Endothelial cell of umbilical vein (primary cell): ENCODE data around the gene APOL5. TPM values are rescaled to one million over a fixed set of nuclear protein-coding genes. Genes with fewer than 3 reads are reported as not detected.

Source experiments
- BruUV-seq: library from RNA; stranded (reverse); fragments of 400-500 nt; replicated peaks from 2 replicates; lab custom pipeline; 2021; lab: Mats Ljungman, UMichigan
- CTCF ChIA-PET: fragments of 300-600, 350-600 bp; sonication (Branson Sonifier 250); formaldehyde crosslinking; loops from one replicate; lab custom pipeline; 2021; ENCODE audit warnings: antibody characterized with exemption, inconsistent platforms; lab: Charles Lee
- POLR2A ChIA-PET: fragments of 300-600, 350-600 bp; sonication (Branson Sonifier 250); formaldehyde crosslinking; loops from one replicate; lab custom pipeline; 2021; ENCODE audit warnings: antibody characterized with exemption, inconsistent platforms; lab: Charles Lee
- DNase-seq: peaks from one replicate; pipeline ENCODE4 v3.0.0-alpha.2; 2011; ENCODE audit warnings: low read depth, low spot score
- FAIRE-seq: peaks from 2 replicates; lab custom pipeline; 2011; peaks lifted over from hg19 to GRCh38; lab: Jason Lieb, UNC
- H2AFZ ChIP-seq: 2 replicates; pipeline ENCODE4 v1.6.0; 2012; ENCODE audit warnings: low read depth, low read length, control low read depth, inconsistent platforms
- H3K27ac ChIP-seq: 2 replicates; pipeline ENCODE4 v1.5.1; 2011; ENCODE audit warnings: low read depth, mild to moderate bottlenecking, control low read depth, low read length, moderate library complexity; ENCODE audit not compliant: insufficient read depth
- H3K27me3 ChIP-seq, 2 experiments: 2 replicates each; pipeline versions ENCODE4 v1.6.0 to v1.6.1; 2011; ENCODE audit warnings: low read length in 2 of 2, mixed read lengths in 1 of 2; ENCODE audit not compliant: control insufficient read depth in 2 of 2, insufficient read depth in 2 of 2
- H3K36me3 ChIP-seq, 2 experiments: 2 replicates in 1 of 2; 3 replicates in 1 of 2; pipeline ENCODE4 v1.5.1; 2011; ENCODE audit warnings: low read length in 2 of 2, mild to moderate bottlenecking in 1 of 2, moderate library complexity in 1 of 2; ENCODE audit not compliant: control insufficient read depth in 2 of 2, insufficient read depth in 2 of 2; ENCODE audit errors: extremely low read depth in 1 of 2
- H3K4me1 ChIP-seq: 3 replicates; pipeline ENCODE4 v1.5.1; 2011; ENCODE audit warnings: mild to moderate bottlenecking, low read length; ENCODE audit not compliant: control insufficient read depth, insufficient read depth; ENCODE audit errors: extremely low read depth
- H3K4me2 ChIP-seq: 2 replicates; pipeline ENCODE4 v1.6.1; 2011; ENCODE audit warnings: low read length, control low read depth, mixed read lengths; ENCODE audit not compliant: insufficient read depth
- H3K4me3 ChIP-seq, 3 experiments: fragments of 200-600 bp in 1 of 3; sonication (generic), shearing (Covaris generic) in 1 of 3; replicated peaks in 1 of 3; 2 replicates each; pipeline ENCODE4 v1.5.1; 2011 to 2016; ENCODE audit warnings: control low read depth in 3 of 3, low read length in 3 of 3, mild to moderate bottlenecking in 2 of 3, inconsistent platforms in 1 of 3, low read depth in 1 of 3, moderate library complexity in 1 of 3; ENCODE audit not compliant: insufficient read depth in 1 of 3
- H3K79me2 ChIP-seq: 2 replicates; pipeline ENCODE4 v1.6.0; 2012; ENCODE audit warnings: low read length, inconsistent platforms; ENCODE audit not compliant: control insufficient read depth, insufficient read depth
- H3K9ac ChIP-seq: replicated peaks from 2 replicates; pipeline ENCODE3; 2011; ENCODE audit warnings: low read length, control low read depth; ENCODE audit not compliant: insufficient read depth; ENCODE audit errors: extremely low read depth
- H3K9me1 ChIP-seq: replicated peaks from 3 replicates; pipeline ENCODE4 v1.6.0; 2011; ENCODE audit warnings: mild to moderate bottlenecking, low read length; ENCODE audit not compliant: control insufficient read depth, insufficient read depth; ENCODE audit errors: extremely low read depth
- H3K9me3 ChIP-seq: replicated peaks from 2 replicates; pipeline ENCODE4 v1.5.1; 2012; ENCODE audit warnings: low read length, inconsistent platforms; ENCODE audit not compliant: control insufficient read depth, insufficient read depth
- H4K20me1 ChIP-seq: replicated peaks from 2 replicates; pipeline ENCODE3; 2011; ENCODE audit warnings: mild to moderate bottlenecking, low read length; ENCODE audit not compliant: control insufficient read depth, insufficient read depth; ENCODE audit errors: extremely low read depth
- EZH2 ChIP-seq: IDR thresholded peaks from 2 replicates; pipeline ENCODE4 v1.6.1; 2012; ENCODE audit warnings: borderline replicate concordance, low read depth, mild to moderate bottlenecking, moderate library complexity, low read length, inconsistent platforms; ENCODE audit not compliant: severe bottlenecking
- FOS ChIP-seq: IDR thresholded peaks from 2 replicates; pipeline ENCODE4 v1.6.1; 2011; ENCODE audit warnings: mild to moderate bottlenecking, low read length, moderate library complexity, borderline replicate concordance; ENCODE audit not compliant: insufficient read depth
- GATA2 ChIP-seq: IDR thresholded peaks from 2 replicates; pipeline ENCODE4 v1.7.0; 2011; ENCODE audit warnings: low read depth, mild to moderate bottlenecking, moderate library complexity, mixed read lengths, low read length; ENCODE audit not compliant: insufficient read length, insufficient read depth
- JUN ChIP-seq: IDR thresholded peaks from 2 replicates; pipeline ENCODE4 v1.6.1; 2011; ENCODE audit warnings: borderline replicate concordance, low read depth; ENCODE audit not compliant: insufficient read length, insufficient read depth
- MYC ChIP-seq: IDR thresholded peaks from one replicate; pipeline ENCODE4 v1.6.1; 2011; ENCODE audit warnings: mild to moderate bottlenecking, low read depth, low read length
- POLR2A ChIP-seq: IDR thresholded peaks from 2 replicates; pipeline ENCODE4 v1.6.1; 2012; ENCODE audit warnings: low read depth, mild to moderate bottlenecking, control low read depth, low read length
- POLR2AphosphoS5 ChIP-seq: IDR thresholded peaks from 2 replicates; pipeline ENCODE4 v1.6.1; 2012; ENCODE audit warnings: low read depth, mild to moderate bottlenecking, control low read depth, low read length, moderate library complexity; ENCODE audit not compliant: insufficient read depth
- dilution Hi-C: fragments of 300-500 bp; cut with MboI; formaldehyde crosslinking; loops from one replicate; pipeline ENCODE4 v1.15.0; 2019; ENCODE audit warnings: low sequenced_read_pairs; ENCODE audit not compliant: extremely low pct_ligation_motif_present
- intact Hi-C: fragments of 100-400 bp; cut with micrococcal nuclease; formaldehyde crosslinking; loops from one replicate; pipeline ENCODE4 v1.10.0; 2022
- polyA plus RNA-seq, 4 experiments: library from polyadenylated mRNA; depleted of rRNA in 3 of 4; stranded (reverse) in 3 of 4; unstranded in 1 of 4; fragments of >200 nt; gene quantifications; 2 replicates each; pipeline versions ENCODE4 v1.2.1 to v1.2.3, GENCODE V29; 2011 to 2012; ENCODE audit warnings: missing spikeins in 1 of 4
- total RNA-seq: library from RNA; stranded (reverse); gene quantifications from 2 replicates; pipeline ENCODE4 v1.2.3, GENCODE V29; 2021
- TF ChIP-seq, protein P1 (sequence below), 2 donors: IDR thresholded peaks; 1 replicate in 1 of 2; 2 replicates in 1 of 2; pipeline ENCODE4 v1.5.1; 2011; ENCODE audit warnings: low read length in 2 of 2, mild to moderate bottlenecking in 2 of 2, moderate library complexity in 2 of 2, control low read depth in 1 of 2, inconsistent platforms in 1 of 2, low read depth in 1 of 2; ENCODE audit not compliant: insufficient read depth in 1 of 2; ENCODE audit errors: extremely low read depth in 1 of 2
- TF ChIP-seq, protein P2 (sequence below): IDR thresholded peaks from 2 replicates; pipeline ENCODE4 v1.6.1; 2011; ENCODE audit not compliant: insufficient read depth, insufficient read length

Gene APOL5
- total and polyA plus RNA-seq, 2 donors (not counting 3 experiments of a cell fraction or from before 2014, with no cell fraction given) = not detected

DNA sequence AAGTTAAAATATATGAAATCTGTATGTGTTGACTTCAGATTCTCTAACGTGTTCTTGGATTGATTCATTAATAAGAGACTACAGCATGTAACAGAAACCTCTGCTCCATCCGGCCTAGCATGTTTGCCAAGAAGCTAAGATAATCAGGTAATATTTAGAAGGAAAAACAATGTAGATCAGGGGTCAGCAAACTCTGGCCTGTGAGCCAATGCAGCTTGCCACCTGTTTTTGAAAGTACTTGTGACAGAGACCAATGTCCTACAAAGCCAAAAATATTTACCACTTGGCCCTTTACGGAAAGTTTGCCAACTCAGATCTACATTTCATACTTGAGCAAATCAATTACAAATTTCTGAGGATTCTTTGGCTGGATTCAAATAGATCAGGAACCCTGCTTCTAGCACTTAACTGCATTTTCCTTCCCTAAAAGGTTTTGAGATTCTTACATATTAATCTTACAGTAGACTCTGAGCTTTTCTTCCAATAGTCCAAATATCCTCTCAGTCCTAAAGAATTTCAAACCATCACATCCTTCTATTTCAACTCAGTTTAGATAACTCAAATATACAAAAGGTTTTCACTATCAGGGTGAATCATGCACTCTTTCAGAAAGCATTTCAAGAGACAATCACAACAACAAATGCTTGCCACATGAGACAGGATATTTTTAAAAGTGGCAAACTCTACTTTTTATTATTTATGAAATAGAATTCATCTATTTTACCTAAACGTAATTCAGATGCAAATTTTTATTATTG, 29.5 kb downstream of the APOL5 start:
- H3K4me2 ChIP-seq = no peak overlapping the region
- no peaks in the 10 kb centered on the region for H3K9me3 ChIP-seq
- POLR2A ChIA-PET = no interaction called here
- H4K20me1 ChIP-seq = no peaks in the 10 kb centered on the region
- no peak for DNase-seq
- H3K27ac ChIP-seq = no peak overlapping the region
- no peak for FAIRE-seq
- no peaks in the 10 kb centered on the region for H3K9me1 ChIP-seq
- intact Hi-C loops (no loop called here), dilution Hi-C loops (no loop called here)
- peaks cover 8 to 10% of the 10 kb centered on the region in 2 experiments for H3K36me3 ChIP-seq
- TF ChIP-seq, protein P1, sequence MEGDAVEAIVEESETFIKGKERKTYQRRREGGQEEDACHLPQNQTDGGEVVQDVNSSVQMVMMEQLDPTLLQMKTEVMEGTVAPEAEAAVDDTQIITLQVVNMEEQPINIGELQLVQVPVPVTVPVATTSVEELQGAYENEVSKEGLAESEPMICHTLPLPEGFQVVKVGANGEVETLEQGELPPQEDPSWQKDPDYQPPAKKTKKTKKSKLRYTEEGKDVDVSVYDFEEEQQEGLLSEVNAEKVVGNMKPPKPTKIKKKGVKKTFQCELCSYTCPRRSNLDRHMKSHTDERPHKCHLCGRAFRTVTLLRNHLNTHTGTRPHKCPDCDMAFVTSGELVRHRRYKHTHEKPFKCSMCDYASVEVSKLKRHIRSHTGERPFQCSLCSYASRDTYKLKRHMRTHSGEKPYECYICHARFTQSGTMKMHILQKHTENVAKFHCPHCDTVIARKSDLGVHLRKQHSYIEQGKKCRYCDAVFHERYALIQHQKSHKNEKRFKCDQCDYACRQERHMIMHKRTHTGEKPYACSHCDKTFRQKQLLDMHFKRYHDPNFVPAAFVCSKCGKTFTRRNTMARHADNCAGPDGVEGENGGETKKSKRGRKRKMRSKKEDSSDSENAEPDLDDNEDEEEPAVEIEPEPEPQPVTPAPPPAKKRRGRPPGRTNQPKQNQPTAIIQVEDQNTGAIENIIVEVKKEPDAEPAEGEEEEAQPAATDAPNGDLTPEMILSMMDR (IDR thresholded peaks at IDR 0.05; ENCODE audit: extremely low read depth in 1 of 2, insufficient read depth in 1 of 2, low read depth in 1 of 2, low read length in 2 of 2) = no peak
- no peaks in the 10 kb centered on the region for H3K79me2 ChIP-seq
- H3K4me1 ChIP-seq = peaks cover 13% of the 10 kb centered on the region
- CTCF ChIA-PET = interaction anchor here (1.1 kb wide), 1 partner anchor 96 kb away, joined by 3 read pairs; no protein-coding TSS in a partner anchor
- H3K27me3 ChIP-seq = no peaks in the 10 kb centered on the region
- H3K4me3 ChIP-seq = no peak overlapping the region
- H3K9ac ChIP-seq = no peak overlapping the region
- BruUV-seq = no TSS peak
- H2AFZ ChIP-seq = no peak overlapping the region

DNA sequence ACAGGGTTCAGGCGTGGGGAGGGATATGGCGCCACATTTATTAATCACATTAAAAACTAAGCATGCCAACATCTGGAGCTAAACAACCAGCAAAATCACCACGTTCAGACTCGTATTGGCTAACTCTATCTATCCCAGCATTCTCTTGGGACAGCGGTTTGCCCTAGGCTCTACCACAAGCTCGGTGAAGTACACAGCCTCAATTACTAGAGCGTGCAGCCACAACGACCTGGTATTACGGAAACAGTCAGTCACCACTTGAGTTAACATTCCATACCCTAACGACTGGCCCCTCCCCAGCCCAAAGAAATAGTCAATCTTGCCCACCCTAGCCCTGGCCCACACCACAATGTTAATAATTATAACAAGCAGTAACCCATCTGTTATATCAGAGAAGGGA, 32.1 kb downstream of the APOL5 start:
- Histone ChIP-seq H3K27me3 (no peaks in the 10 kb centered on the region), H3K36me3 (peaks cover 8 to 10% of the 10 kb centered on the region in 2 experiments), H3K9me1 (no peaks in the 10 kb centered on the region), H3K9ac (no peak overlapping the region), H3K4me1 (no peaks in the 10 kb centered on the region), H4K20me1 (no peaks in the 10 kb centered on the region), H3K79me2 (no peaks in the 10 kb centered on the region), H3K9me3 (no peaks in the 10 kb centered on the region), H3K4me2 (no peak overlapping the region), H3K4me3 (no peak overlapping the region), H2AFZ (no peak overlapping the region), H3K27ac (no peak overlapping the region)
- TF ChIP-seq FOS = no peak
- no peak for TF ChIP-seq POLR2A
- no peak for TF ChIP-seq POLR2AphosphoS5
- no peak for TF ChIP-seq MYC
- TF ChIP-seq, protein P2, sequence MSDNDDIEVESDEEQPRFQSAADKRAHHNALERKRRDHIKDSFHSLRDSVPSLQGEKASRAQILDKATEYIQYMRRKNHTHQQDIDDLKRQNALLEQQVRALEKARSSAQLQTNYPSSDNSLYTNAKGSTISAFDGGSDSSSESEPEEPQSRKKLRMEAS = no peak
- TF ChIP-seq JUN = no peak
- TF ChIP-seq GATA2 = no peak
- TF ChIP-seq, protein P1 (IDR thresholded peaks at IDR 0.05; ENCODE audit: extremely low read depth in 1 of 2, insufficient read depth in 1 of 2, low read depth in 1 of 2, low read length in 2 of 2) = no peak
- TF ChIP-seq EZH2 = no peak
- intact Hi-C loops (loop anchor here (10.0 kb wide), 1 partner anchor 375 kb away; no protein-coding TSS in a partner anchor), dilution Hi-C loops (loop anchor here (10.0 kb wide), 1 partner anchor 285 kb away; no protein-coding TSS in a partner anchor)
- ChIA-PET CTCF (interaction anchor here (1.5 kb wide), 1 partner anchor 316 kb away, joined by 3 read pairs; no protein-coding TSS in a partner anchor), POLR2A (no interaction called here)
- BruUV-seq = no TSS peak
- FAIRE-seq = no peak
- DNase-seq = no peak
